K562 (cell line): ENCODE results near the gene BMF. TPM values are rescaled to one million over a fixed set of nuclear protein-coding genes. Genes with fewer than 3 reads are reported as not detected.

Source experiments
- ATAC-seq: fragments of 200-7000 bp; cut with Tn5 transposase; 3 replicates; pipeline ENCODE4 v1.9.1; 2020; ENCODE audit warnings: moderate library complexity
- BruUV-seq: library from RNA; stranded (reverse); fragments of 400-500 nt; replicated peaks from 2 replicates; lab custom pipeline; 2021; lab: Mats Ljungman, UMichigan
- CTCF ChIA-PET: fragments of 300-600 bp; formaldehyde crosslinking; extraction: SDS; loops from one replicate; lab custom pipeline; 2021; ENCODE audit warnings: low intra/inter-chr PET ratio; lab: Yijun Ruan, JAX
- POLR2A ChIA-PET: fragments of 300-600, 350-650 bp; sonication (Branson Sonifier 250); formaldehyde crosslinking; extraction: SDS; loops from one replicate; lab custom pipeline; 2021; ENCODE audit warnings: antibody characterized with exemption, inconsistent platforms; lab: Yijun Ruan, JAX
- DNase-seq, 4 experiments: peaks; one replicate each; pipeline versions ENCODE4 v3.0.0 to v3.0.0-alpha.2; 2011 to 2018; ENCODE audit warnings: low spot score in 3 of 4, mixed read lengths in 3 of 4; ENCODE audit errors: extremely low read depth in 1 of 4
- FAIRE-seq: peaks from 2 replicates; lab custom pipeline; 2011; peaks lifted over from hg19 to GRCh38; lab: Jason Lieb, UNC
- H2AFZ ChIP-seq: 2 replicates; pipeline ENCODE4 v1.6.0; 2011; ENCODE audit warnings: low read depth, low read length, control low read depth, inconsistent platforms
- H3K27ac ChIP-seq: fragments of 200-600 bp; 3 replicates; pipeline ENCODE4 v1.8.0; 2011; ENCODE audit warnings: low read depth, mild to moderate bottlenecking, control low read depth, inconsistent platforms, low read length, moderate library complexity, mixed read lengths; ENCODE audit errors: extremely low read depth
- H3K27me3 ChIP-seq, 2 experiments: fragments of 300-600 bp in 1 of 2; 2 replicates in 1 of 2; 3 replicates in 1 of 2; pipeline versions ENCODE4 v1.6.0 to v1.8.0; 2011; ENCODE audit warnings: inconsistent platforms in 2 of 2, low read length in 2 of 2, mild to moderate bottlenecking in 1 of 2, mixed read lengths in 1 of 2, moderate library complexity in 1 of 2; ENCODE audit not compliant: control insufficient read depth in 2 of 2, insufficient read depth in 2 of 2
- H3K36me3 ChIP-seq: fragments of 300-600 bp; 3 replicates; pipeline ENCODE4 v1.8.0; 2011; ENCODE audit warnings: mild to moderate bottlenecking, low read length, inconsistent platforms; ENCODE audit not compliant: control insufficient read depth, insufficient read depth
- H3K4me1 ChIP-seq, 2 experiments: fragments of 200-600 bp in 1 of 2; replicated peaks in 1 of 2; 2 replicates in 1 of 2; 3 replicates in 1 of 2; pipeline versions ENCODE4 v1.5.1 to v1.8.0; 2011; ENCODE audit warnings: inconsistent platforms in 2 of 2, low read length in 2 of 2, mild to moderate bottlenecking in 1 of 2, mixed read lengths in 1 of 2, moderate library complexity in 1 of 2; ENCODE audit not compliant: control insufficient read depth in 2 of 2, insufficient read depth in 2 of 2
- H3K4me2 ChIP-seq: 2 replicates; pipeline ENCODE4 v1.6.1; 2011; ENCODE audit warnings: low read length, control low read depth, inconsistent platforms, mixed read lengths; ENCODE audit not compliant: insufficient read depth
- H3K4me3 ChIP-seq: fragments of 200-600 bp; sonication (generic), shearing (Covaris generic); 2 replicates; pipeline ENCODE4 v1.5.1; 2016; ENCODE audit warnings: control low read depth, inconsistent platforms
- H3K79me2 ChIP-seq: fragments of 200-600 bp; 3 replicates; pipeline ENCODE4 v1.8.0; 2011; ENCODE audit warnings: low read length, inconsistent platforms; ENCODE audit not compliant: control insufficient read depth, insufficient read depth
- H3K9ac ChIP-seq, 2 experiments: 2 replicates each; pipeline versions ENCODE4 v1.6.0 to v1.6.1; 2011; ENCODE audit warnings: low read depth in 2 of 2, low read length in 2 of 2, control low read depth in 1 of 2, inconsistent platforms in 1 of 2, mild to moderate bottlenecking in 1 of 2, mixed read lengths in 1 of 2; ENCODE audit not compliant: insufficient read depth in 1 of 2
- H3K9me1 ChIP-seq: one replicate; pipeline ENCODE4 v1.6.0; 2011; ENCODE audit warnings: inconsistent platforms, mild to moderate bottlenecking, low read length, moderate library complexity; ENCODE audit not compliant: control insufficient read depth, insufficient read depth
- H3K9me3 ChIP-seq: replicated peaks from 2 replicates; pipeline ENCODE4 v1.5.1; 2011; ENCODE audit warnings: low read depth, low read length, inconsistent platforms; ENCODE audit not compliant: control insufficient read depth, insufficient read depth
- H4K20me1 ChIP-seq: replicated peaks from 2 replicates; pipeline ENCODE4 v1.6.1; 2011; ENCODE audit warnings: low read length, inconsistent platforms, mixed read lengths; ENCODE audit not compliant: control insufficient read depth, insufficient read depth
- BRCA1 ChIP-seq, 2 experiments: fragments of 450-650 bp in 1 of 2; sonication (generic) in 1 of 2; formaldehyde crosslinking in 1 of 2; IDR thresholded peaks; 2 replicates each; pipeline versions ENCODE4 v1.5.0 to v1.6.1; 2017 to 2020; ENCODE audit warnings: mild to moderate bottlenecking in 1 of 2, missing genetic modification reagents in 1 of 2
- GATAD2B ChIP-seq: fragments of 450-650 bp; IDR thresholded peaks from 2 replicates; pipeline ENCODE4 v1.6.1; 2017; ENCODE audit warnings: mild to moderate bottlenecking, borderline replicate concordance
- HDAC3 ChIP-seq: fragments of 450-650 bp; IDR thresholded peaks from 2 replicates; pipeline ENCODE4 v1.6.1; 2018; ENCODE audit warnings: borderline replicate concordance, mild to moderate bottlenecking, moderate library complexity; ENCODE audit not compliant: partially characterized antibody
- KAT7 ChIP-seq: sonication (generic); formaldehyde crosslinking; IDR thresholded peaks from 2 replicates; pipeline ENCODE4 v1.8.0; 2022; ENCODE audit warnings: missing genetic modification reagents, mild to moderate bottlenecking, borderline replicate concordance
- KHSRP ChIP-seq: fragments of 450-650 bp; IDR thresholded peaks from 2 replicates; pipeline ENCODE4 v1.6.1; 2017
- MAFF ChIP-seq: IDR thresholded peaks from 2 replicates; pipeline ENCODE4 v1.6.1; 2012; ENCODE audit warnings: low read length, improper control_type of control experiment
- MEF2A ChIP-seq: IDR thresholded peaks from 2 replicates; pipeline ENCODE4 v1.6.1; 2011; ENCODE audit warnings: low read depth, mild to moderate bottlenecking, low read length, moderate library complexity; ENCODE audit not compliant: control insufficient read depth
- MTA1 ChIP-seq: fragments of 450-650 bp; IDR thresholded peaks from 2 replicates; pipeline ENCODE4 v1.6.1; 2017; ENCODE audit warnings: borderline replicate concordance
- NR2C1 ChIP-seq, 2 experiments: fragments of 450-650 bp; IDR thresholded peaks; 2 replicates each; pipeline ENCODE4 v1.6.1; 2017; ENCODE audit warnings: mild to moderate bottlenecking in 2 of 2, antibody characterized with exemption in 1 of 2, inconsistent platforms in 1 of 2, missing compliant biosample characterization in 1 of 2, missing genetic modification characterization in 1 of 2
- NR2F6 ChIP-seq: fragments of 450-650 bp; formaldehyde crosslinking; IDR thresholded peaks from 2 replicates; pipeline ENCODE4 v1.4.0; 2020; ENCODE audit warnings: mild to moderate bottlenecking
- RBM14 ChIP-seq: fragments of 200-400 bp; formaldehyde crosslinking; IDR thresholded peaks from 2 replicates; pipeline ENCODE4 v1.6.1; 2018; ENCODE audit warnings: low read depth, mild to moderate bottlenecking, low read length, moderate library complexity, borderline replicate concordance; ENCODE audit not compliant: insufficient read depth
- STAT5B ChIP-seq: fragments of 250-450 bp; sonication (Bioruptor Pico); IDR thresholded peaks from 2 replicates; pipeline ENCODE4 v1.8.0; 2021; ENCODE audit warnings: mild to moderate bottlenecking, inconsistent platforms
- ZNF146 ChIP-seq: IDR thresholded peaks from one replicate; pipeline ENCODE4 v1.6.1; 2018; ENCODE audit warnings: missing compliant biosample characterization; ENCODE audit not compliant: unreplicated experiment
- ZNF23 ChIP-seq: fragments of 250-450 bp; sonication (Bioruptor Pico); IDR thresholded peaks from 2 replicates; pipeline ENCODE4 v1.4.0; 2020; ENCODE audit warnings: mild to moderate bottlenecking
- ZNF436 ChIP-seq: fragments of 250-450, 450-650 bp; sonication (Bioruptor Pico); formaldehyde crosslinking; IDR thresholded peaks from 2 replicates; pipeline ENCODE4 v1.7.0; 2020; ENCODE audit warnings: mild to moderate bottlenecking
- ZNF584 ChIP-seq: fragments of 200-800 bp; sonication (Bioruptor generic); IDR thresholded peaks from 2 replicates; pipeline ENCODE4 v1.6.1; 2016; ENCODE audit warnings: low read depth, mild to moderate bottlenecking, missing genetic modification characterization, missing compliant biosample characterization
- WGBS: fragments of 100-300 bp; shearing (Covaris generic); methylation state at CpG from one replicate; pipeline ENCODE4 v1.1.6; 2016; ENCODE audit warnings: low coverage, mixed read lengths; ENCODE audit not compliant: insufficient coverage; ENCODE audit errors: missing lambda C conversion rate; 5-methylcytosine and 5-hydroxymethylcytosine counted together
- in situ Hi-C: fragments of 300-500 bp; cut with MboI; formaldehyde crosslinking; loops from 4 replicates; pipeline ENCODE4 v1.15.0; 2018; ENCODE audit warnings: inconsistent platforms, mixed read lengths
- intact Hi-C: fragments of 100-400 bp; cut with micrococcal nuclease; formaldehyde crosslinking; loops from 2 replicates; pipeline ENCODE4 v1.14.2; 2022
- polyA plus RNA-seq, 8 experiments: library from polyadenylated mRNA; depleted of rRNA in 4 of 8; stranded (reverse) in 5 of 8; unstranded in 3 of 8; fragments of >200 nt; fragmentation: Nextera tagmentation in 2 of 8; fragmentation: Illumina TruSeq in 1 of 8; extraction: Ambion mirVana in 2 of 8; extraction: Trizol in 1 of 8; gene quantifications; 2 replicates each; pipeline versions ENCODE4 v1.2.1 to v1.2.3, GENCODE V29; 2011 to 2014; ENCODE audit warnings: inconsistent platforms in 1 of 8, missing spikeins in 1 of 8
- total RNA-seq, 7 experiments: library from RNA; depleted of rRNA in 6 of 7; stranded (reverse); fragments of >200 nt in 6 of 7; fragmentation: Illumina TruSeq in 2 of 7; extraction: Trizol in 2 of 7; gene quantifications; 2 replicates each; pipeline versions ENCODE4 v1.2.1 to v1.2.3, GENCODE V29; 2011 to 2021; ENCODE audit warnings: low replicate concordance in 1 of 7
- TF ChIP-seq, protein P1 (sequence below): sonication (generic); formaldehyde crosslinking; IDR thresholded peaks from 2 replicates; pipeline ENCODE4 v1.8.1; 2023; ENCODE audit warnings: mild to moderate bottlenecking, missing genetic modification reagents
- TF ChIP-seq, protein P2 (sequence below): sonication (generic); formaldehyde crosslinking; IDR thresholded peaks from 2 replicates; pipeline ENCODE4 v1.8.0; 2022; ENCODE audit warnings: mild to moderate bottlenecking, missing genetic modification reagents
- TF ChIP-seq, protein P3 (sequence below), 2 experiments: fragments of 450-650 bp in 1 of 2; sonication (generic) in 1 of 2; formaldehyde crosslinking; conservative IDR thresholded peaks; 2 replicates each; pipeline versions ENCODE4 v1.4.0 to v1.8.1; 2020 to 2022; ENCODE audit warnings: mild to moderate bottlenecking in 1 of 2, missing genetic modification reagents in 1 of 2

BMF gene
- total and polyA plus RNA-seq, 9 of the 15 experiments (the other 6 are each of a cell fraction or from before 2014, with no cell fraction given): 0.25 to 0.91 (median 0.59) TPM; not detected in 2

- ChIA-PET CTCF (no interaction called here), POLR2A (interaction anchor here (0.6 to 0.9 kb wide), 2 partner anchors 9 to 18 kb away, joined by 3 read pairs; no protein-coding TSS in a partner anchor)
- no peaks in the 10 kb centered on the region for H4K20me1 ChIP-seq
- no peaks in the 10 kb centered on the region for H3K27me3 ChIP-seq
- intact Hi-C loops: no loop called here
- H3K9me1 ChIP-seq: no peaks in the 10 kb centered on the region
- H3K27ac ChIP-seq: peak overlapping the region; percentile 53
- H3K4me2 ChIP-seq: peak overlapping the region; percentile 58
- no peaks in the 10 kb centered on the region for H3K79me2 ChIP-seq
- in situ Hi-C loops: no loop called here
- WGBS: 52% methylated on average over 18 of the region's 18 CpGs
- H3K9ac ChIP-seq: peak overlapping the region; percentile 24 to 51; a peak in 2 of 4 replicates
- DNase-seq: peak in 3 of 4 experiments; percentile 29 to 55 (median 54)
- H3K4me3 ChIP-seq: no peak overlapping the region
- no peaks in the 10 kb centered on the region for H3K36me3 ChIP-seq
- no peaks in the 10 kb centered on the region for H3K9me3 ChIP-seq
- BruUV-seq: no TSS peak
- H2AFZ ChIP-seq: peak overlapping the region; percentile 99
- peaks cover 14 to 20% of the 10 kb centered on the region in 2 experiments; a peak in 4 of 5 replicates for H3K4me1 ChIP-seq
- peak; percentile 66 for ATAC-seq
- peak; percentile 80 for FAIRE-seq
- TF ChIP-seq MAFF (peak; percentile 95), NR2F6 (CRISPR knock-in tag) (no peak), BRCA1 (IDR thresholded peaks at IDR 0.05) (no peak), BRCA1 (CRISPR knock-in tag; IDR thresholded peaks at IDR 0.05) (no peak), ZNF146 (CRISPR knock-in tag) (no peak), ZNF584 (CRISPR knock-in tag) (no peak), RBM14 (no peak), STAT5B (CRISPR knock-in tag) (no peak), ZNF436 (CRISPR knock-in tag) (no peak), HDAC3 (no peak), MTA1 (peak; percentile 29; the same call in 1 of the 2 replicates), GATAD2B (no peak), ZNF23 (no peak), KAT7 (CRISPR knock-in tag) (no peak), NR2C1 (IDR thresholded peaks at IDR 0.05) (no peak), NR2C1 (tag; IDR thresholded peaks at IDR 0.05) (0 out of 2 replicates have a peak, but pooled peaks have one; percentile 37), MEF2A (no peak), KHSRP (no peak)
- TF ChIP-seq, protein P1, sequence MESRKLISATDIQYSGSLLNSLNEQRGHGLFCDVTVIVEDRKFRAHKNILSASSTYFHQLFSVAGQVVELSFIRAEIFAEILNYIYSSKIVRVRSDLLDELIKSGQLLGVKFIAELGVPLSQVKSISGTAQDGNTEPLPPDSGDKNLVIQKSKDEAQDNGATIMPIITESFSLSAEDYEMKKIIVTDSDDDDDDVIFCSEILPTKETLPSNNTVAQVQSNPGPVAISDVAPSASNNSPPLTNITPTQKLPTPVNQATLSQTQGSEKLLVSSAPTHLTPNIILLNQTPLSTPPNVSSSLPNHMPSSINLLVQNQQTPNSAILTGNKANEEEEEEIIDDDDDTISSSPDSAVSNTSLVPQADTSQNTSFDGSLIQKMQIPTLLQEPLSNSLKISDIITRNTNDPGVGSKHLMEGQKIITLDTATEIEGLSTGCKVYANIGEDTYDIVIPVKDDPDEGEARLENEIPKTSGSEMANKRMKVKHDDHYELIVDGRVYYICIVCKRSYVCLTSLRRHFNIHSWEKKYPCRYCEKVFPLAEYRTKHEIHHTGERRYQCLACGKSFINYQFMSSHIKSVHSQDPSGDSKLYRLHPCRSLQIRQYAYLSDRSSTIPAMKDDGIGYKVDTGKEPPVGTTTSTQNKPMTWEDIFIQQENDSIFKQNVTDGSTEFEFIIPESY: no peak
- TF ChIP-seq, protein P2, sequence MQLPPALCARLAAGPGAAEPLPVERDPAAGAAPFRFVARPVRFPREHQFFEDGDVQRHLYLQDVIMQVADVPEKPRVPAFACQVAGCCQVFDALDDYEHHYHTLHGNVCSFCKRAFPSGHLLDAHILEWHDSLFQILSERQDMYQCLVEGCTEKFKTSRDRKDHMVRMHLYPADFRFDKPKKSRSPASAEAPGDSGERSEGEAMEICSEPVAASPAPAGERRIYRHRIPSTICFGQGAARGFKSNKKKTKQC (CRISPR knock-in tag): no peak
- TF ChIP-seq, protein P3, sequence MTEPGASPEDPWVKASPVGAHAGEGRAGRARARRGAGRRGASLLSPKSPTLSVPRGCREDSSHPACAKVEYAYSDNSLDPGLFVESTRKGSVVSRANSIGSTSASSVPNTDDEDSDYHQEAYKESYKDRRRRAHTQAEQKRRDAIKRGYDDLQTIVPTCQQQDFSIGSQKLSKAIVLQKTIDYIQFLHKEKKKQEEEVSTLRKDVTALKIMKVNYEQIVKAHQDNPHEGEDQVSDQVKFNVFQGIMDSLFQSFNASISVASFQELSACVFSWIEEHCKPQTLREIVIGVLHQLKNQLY (CRISPR knock-in tag; conservative IDR thresholded peaks at IDR 0.05): no peak
These were observed 33.2 kb downstream of the BMF start for GRCh38 chr15:40075298-40076044.
